ENCODE measurements around the gene MRAP.

The MRAP gene

DNA sequence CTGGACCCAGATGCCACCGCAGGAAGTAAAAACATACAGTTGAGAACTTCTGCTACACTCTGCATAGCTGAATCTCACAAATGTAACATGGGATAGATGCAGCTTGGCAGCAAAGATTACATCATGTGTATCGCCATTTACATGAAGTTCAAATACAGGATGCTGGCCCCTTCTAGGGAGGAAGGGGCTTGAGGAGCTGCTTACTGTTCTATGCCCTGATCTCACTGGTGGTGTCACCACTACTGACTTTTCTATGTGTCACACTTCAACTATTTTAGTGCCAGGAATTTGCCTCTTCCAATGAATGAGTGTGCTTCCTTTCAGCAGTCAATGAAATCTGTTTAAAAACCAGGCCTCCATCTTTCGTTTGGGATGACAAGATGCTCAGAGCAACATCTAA is 31.1 kb downstream of the MRAP start:
- Mint-ChIP-seq H3K4me3 (no peak overlapping the region), H3K9me3 (no peaks in the 10 kb centered on the region), H3K4me1 (no peaks in the 10 kb centered on the region), H3K27me3 (no peaks in the 10 kb centered on the region), H3K27ac (peak overlapping the region in 1 of 2 donors; percentile 7)
- DNase-seq: no peak
- no peak for ATAC-seq

DNA sequence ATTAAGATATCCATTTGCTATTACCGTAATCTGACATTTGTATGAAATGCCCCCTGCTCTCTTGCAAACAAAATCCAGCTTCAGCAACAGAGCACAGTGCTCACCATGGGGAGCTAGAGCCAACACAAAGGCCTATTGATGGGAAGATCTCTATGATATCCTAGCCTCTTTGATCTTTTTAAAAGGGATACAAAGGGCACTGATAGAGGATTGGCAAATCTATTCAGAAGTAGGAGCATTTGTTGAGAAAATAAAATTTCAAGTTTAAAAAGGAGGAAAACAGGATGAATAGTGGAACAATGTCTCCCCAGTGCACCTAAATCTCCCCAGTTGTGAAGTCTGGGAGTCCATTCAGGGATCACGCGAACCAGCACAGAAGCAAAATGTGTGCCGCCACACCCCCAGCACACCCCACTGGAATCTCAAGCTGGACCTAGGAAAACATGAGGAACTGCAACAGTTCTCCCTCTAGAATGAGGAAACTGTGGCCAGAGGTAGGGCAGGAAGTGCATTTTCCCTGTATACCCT is 32.2 kb downstream of the MRAP start:
- ATAC-seq (no peak), DNase-seq (no peak)
- H3K27ac Mint-ChIP-seq: peak overlapping the region in 1 of 2 donors; percentile 58
- H3K9me3 Mint-ChIP-seq: no peaks in the 10 kb centered on the region
- H3K4me3 Mint-ChIP-seq: no peak overlapping the region
- H3K27me3 Mint-ChIP-seq: no peaks in the 10 kb centered on the region
- no peaks in the 10 kb centered on the region for H3K4me1 Mint-ChIP-seq

- Mint-ChIP-seq H3K4me1 (no peaks in the 10 kb centered on the region), H3K27me3 (no peaks in the 10 kb centered on the region), H3K4me3 (no peak overlapping the region), H3K27ac (no peak overlapping the region), H3K9me3 (no peaks in the 10 kb centered on the region)
- ATAC-seq: no peak
- DNase-seq: no peak
Measured at GRCh38 chr21:32331444-32332305, 33.0 kb downstream of the MRAP start.

DNA sequence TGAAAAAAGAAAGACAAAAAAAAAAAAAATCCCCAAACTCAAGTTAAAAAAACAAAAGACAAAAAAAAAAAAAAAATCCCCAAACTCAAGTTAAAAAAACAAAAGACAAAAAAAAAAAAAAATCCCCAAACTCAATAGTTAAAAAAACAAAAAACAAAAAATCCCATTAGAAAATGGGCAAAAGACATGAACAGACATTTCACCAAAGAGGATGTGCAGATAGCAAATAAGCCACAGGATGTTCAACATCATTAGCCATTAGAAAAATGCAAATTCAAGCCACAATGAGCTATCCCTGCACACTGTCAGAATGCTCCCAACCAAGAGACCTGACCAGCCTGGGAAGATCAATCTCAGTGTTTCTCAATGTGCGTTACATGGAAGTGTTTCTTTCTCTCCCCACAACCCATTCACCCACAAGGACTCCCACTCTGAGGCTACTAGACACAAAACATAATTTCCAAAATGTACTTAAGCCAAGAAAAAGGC is 33.9 kb downstream of the MRAP start:
- Mint-ChIP-seq H3K4me3 (no peak overlapping the region), H3K27me3 (no peaks in the 10 kb centered on the region), H3K27ac (no peak overlapping the region)

DNA sequence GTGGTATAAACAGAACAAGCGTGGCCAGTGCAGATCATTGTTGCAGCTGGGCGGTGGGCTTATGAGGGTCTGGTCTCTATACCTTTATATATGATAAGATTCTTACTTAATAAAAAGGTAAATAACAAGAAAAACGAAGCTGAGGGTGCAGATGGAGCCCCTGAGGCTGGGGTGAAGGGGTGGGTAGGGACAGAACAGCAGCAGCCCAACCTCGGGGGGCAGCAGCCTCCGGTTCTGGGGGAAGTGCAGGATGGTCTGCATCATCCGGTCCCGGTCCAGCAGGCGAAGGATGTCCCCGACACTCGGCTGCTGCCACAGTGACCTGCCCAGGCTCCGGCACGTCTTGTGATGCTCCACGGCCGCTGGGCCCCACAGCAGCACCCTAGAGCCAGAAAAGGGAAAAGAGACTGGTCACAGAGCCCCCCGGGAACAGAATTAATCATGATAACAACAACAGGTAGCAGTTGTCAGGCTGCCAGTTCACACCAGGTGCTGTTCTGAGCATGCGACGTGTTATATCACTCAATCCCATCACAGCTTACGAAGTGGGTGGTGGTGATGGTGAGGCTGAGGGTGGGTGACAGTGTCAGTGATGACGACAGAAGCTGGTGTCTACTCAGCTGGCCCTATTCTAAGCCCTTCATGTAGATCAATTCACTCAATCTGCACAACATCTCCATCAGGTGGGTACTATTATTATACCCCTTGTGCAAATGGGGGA is 35.5 kb downstream of the MRAP start:
- H3K27ac Mint-ChIP-seq: no peak overlapping the region
- H3K27me3 Mint-ChIP-seq: no peaks in the 10 kb centered on the region
- no peaks in the 10 kb centered on the region for H3K4me1 Mint-ChIP-seq

More for the DNA sequence above, 33.9 kb downstream of the MRAP start:
- ATAC-seq (no peak), DNase-seq (no peak)
- Mint-ChIP-seq H3K9me3 (no peaks in the 10 kb centered on the region), H3K4me1 (no peaks in the 10 kb centered on the region)

GRCh38 chr21:32334980-32335531 is 36.4 kb downstream of the MRAP start:
- Mint-ChIP-seq H3K4me1 (no peaks in the 10 kb centered on the region), H3K4me3 (no peak overlapping the region), H3K27ac (peak overlapping the region; percentile 43 to 72), H3K27me3 (no peaks in the 10 kb centered on the region), H3K9me3 (no peaks in the 10 kb centered on the region)
- ATAC-seq: no peak
- no peak for DNase-seq

More for the DNA sequence above, 35.5 kb downstream of the MRAP start:
- DNase-seq (no peak), ATAC-seq (no peak)
- Mint-ChIP-seq H3K9me3 (no peaks in the 10 kb centered on the region), H3K4me3 (no peak overlapping the region)

GRCh38 chr21:32335601-32336575 is 37.2 kb downstream of the MRAP start:
- no peak overlapping the region for H3K4me3 Mint-ChIP-seq
- no peak for ATAC-seq
- H3K27ac Mint-ChIP-seq: peak overlapping the region in 1 of 2 donors; percentile 65

GRCh38 chr21:32336711-32337110 is 38.1 kb downstream of the MRAP start:
- Mint-ChIP-seq H3K4me3 (no peak overlapping the region), H3K27me3 (no peaks in the 10 kb centered on the region), H3K27ac (no peak overlapping the region), H3K4me1 (no peaks in the 10 kb centered on the region), H3K9me3 (no peaks in the 10 kb centered on the region)
- no peak for DNase-seq
- no peak for ATAC-seq

More at GRCh38 chr21:32335601-32336575, 37.2 kb downstream of the MRAP start:
- DNase-seq: no peak
- H3K9me3 Mint-ChIP-seq: no peaks in the 10 kb centered on the region
- H3K4me1 Mint-ChIP-seq: no peaks in the 10 kb centered on the region
- no peaks in the 10 kb centered on the region for H3K27me3 Mint-ChIP-seq

GRCh38 chr21:32337206-32337605 is 38.6 kb downstream of the MRAP start:
- ATAC-seq (no peak), DNase-seq (no peak)
- Mint-ChIP-seq H3K27me3 (no peaks in the 10 kb centered on the region), H3K4me1 (no peaks in the 10 kb centered on the region), H3K27ac (peak overlapping the region in 1 of 2 donors; percentile 2), H3K4me3 (no peak overlapping the region), H3K9me3 (no peaks in the 10 kb centered on the region)

GRCh38 chr21:32338209-32338921 is 39.7 kb downstream of the MRAP start:
- peak overlapping the region in 1 of 2 donors; percentile 85 for H3K27ac Mint-ChIP-seq
- ATAC-seq: no peak
- H3K4me1 Mint-ChIP-seq: no peaks in the 10 kb centered on the region

GRCh38 chr21:32340863-32341848 is 42.5 kb downstream of the MRAP start:
- peak overlapping the region in 1 of 2 donors; percentile 16 for H3K27ac Mint-ChIP-seq
- DNase-seq (no peak), ATAC-seq (no peak)
- H3K4me3 Mint-ChIP-seq: no peak overlapping the region
- no peaks in the 10 kb centered on the region for H3K27me3 Mint-ChIP-seq
- peaks cover 0 to 11% of the 10 kb centered on the region in 2 donors for H3K9me3 Mint-ChIP-seq
- no peaks in the 10 kb centered on the region for H3K4me1 Mint-ChIP-seq

More at GRCh38 chr21:32338209-32338921, 39.7 kb downstream of the MRAP start:
- H3K9me3 Mint-ChIP-seq: no peaks in the 10 kb centered on the region
- H3K27me3 Mint-ChIP-seq: no peaks in the 10 kb centered on the region
- no peak overlapping the region for H3K4me3 Mint-ChIP-seq
- no peak for DNase-seq

- peaks cover 0 to 11% of the 10 kb centered on the region in 2 donors for H3K9me3 Mint-ChIP-seq
- no peaks in the 10 kb centered on the region for H3K27me3 Mint-ChIP-seq
- no peak for ATAC-seq
- no peak overlapping the region for H3K27ac Mint-ChIP-seq
- DNase-seq: no peak
- H3K4me3 Mint-ChIP-seq: no peak overlapping the region
- no peaks in the 10 kb centered on the region for H3K4me1 Mint-ChIP-seq
Measured at GRCh38 chr21:32346951-32347350, 48.3 kb downstream of the MRAP start.

DNA sequence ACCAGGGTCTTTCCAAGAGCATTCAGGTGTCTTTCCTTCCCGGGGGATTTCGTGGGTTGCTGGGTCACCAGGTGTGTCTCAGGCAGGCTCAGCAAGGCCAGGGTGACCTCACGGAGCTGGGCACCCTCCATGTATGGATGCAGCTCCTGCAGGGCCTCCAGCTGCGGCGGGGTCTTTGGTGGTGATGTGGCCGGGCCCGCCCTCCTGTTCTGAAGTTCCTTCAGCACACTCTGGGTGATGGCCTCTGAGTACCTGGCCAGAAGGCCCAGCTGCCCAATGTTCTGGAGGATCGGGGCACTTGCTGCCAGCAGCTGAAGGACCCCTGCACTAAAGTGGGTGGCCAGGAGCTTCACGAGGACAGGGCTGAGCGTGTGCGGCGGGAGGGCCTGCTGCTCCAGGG is 48.7 kb downstream of the MRAP start:
- ATAC-seq: no peak

More for the DNA sequence above, 48.7 kb downstream of the MRAP start:
- Mint-ChIP-seq H3K27me3 (no peaks in the 10 kb centered on the region), H3K4me1 (no peaks in the 10 kb centered on the region), H3K27ac (peak overlapping the region in 1 of 2 donors; percentile 93), H3K4me3 (no peak overlapping the region), H3K9me3 (peaks cover 0 to 11% of the 10 kb centered on the region in 2 donors)
- DNase-seq: no peak

Measured in stimulated activated naive CD8-positive, alpha-beta T cell treated with anti-CD3 and anti-CD28 coated beads, Interleukin-15, amount 100 ng/mL, for 72 hours (primary cell).